H1 (cell line): ENCODE results near the gene FRZB.

ENCODE experiments used
- RFX5 ChIP-seq: IDR thresholded peaks from 2 replicates; pipeline ENCODE4 v1.6.1; 2011; ENCODE audit warnings: low read depth, low read length, improper control_type of control experiment, borderline replicate concordance
- RNF2 ChIP-seq: fragments of 200-900, 300-1000 bp; sonication (generic); IDR thresholded peaks from 2 replicates; pipeline ENCODE4 v1.7.1; 2016; ENCODE audit warnings: borderline replicate concordance, low read depth, mild to moderate bottlenecking, antibody characterized with exemption, low read length; ENCODE audit not compliant: poor library complexity, severe bottlenecking; ENCODE audit errors: missing control alignments
- TF ChIP-seq, protein P1 (sequence below), 3 experiments: IDR thresholded peaks; 1 replicate in 2 of 3; 2 replicates in 1 of 3; pipeline versions ENCODE4 v1.5.1 to v1.6.1; 2011; ENCODE audit warnings: low read length in 3 of 3, mild to moderate bottlenecking in 3 of 3, inconsistent platforms in 2 of 3, low read depth in 1 of 3, moderate library complexity in 1 of 3; ENCODE audit not compliant: insufficient read depth in 1 of 3; ENCODE audit errors: control extremely low read depth in 1 of 3

DNA sequence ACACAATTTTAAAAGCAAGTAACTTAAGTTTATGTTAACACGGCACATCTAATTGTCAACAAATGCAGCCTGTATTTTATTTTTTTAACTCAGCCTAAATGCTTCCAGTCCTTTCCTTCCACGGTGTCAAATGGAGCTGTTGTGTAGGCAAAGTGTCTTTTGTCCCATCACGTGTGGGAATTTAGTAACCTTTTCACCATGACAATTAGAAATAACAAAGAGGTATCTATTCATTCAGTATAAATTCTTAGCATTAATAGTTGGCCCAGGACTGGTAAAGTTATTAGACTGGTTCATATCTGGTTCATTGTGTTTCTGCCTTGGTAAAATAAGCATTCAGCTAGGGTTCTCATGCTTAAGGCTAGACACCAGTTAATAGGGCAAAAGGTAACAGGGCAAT, 47.9 kb downstream of the FRZB start:
- TF ChIP-seq, protein P1, sequence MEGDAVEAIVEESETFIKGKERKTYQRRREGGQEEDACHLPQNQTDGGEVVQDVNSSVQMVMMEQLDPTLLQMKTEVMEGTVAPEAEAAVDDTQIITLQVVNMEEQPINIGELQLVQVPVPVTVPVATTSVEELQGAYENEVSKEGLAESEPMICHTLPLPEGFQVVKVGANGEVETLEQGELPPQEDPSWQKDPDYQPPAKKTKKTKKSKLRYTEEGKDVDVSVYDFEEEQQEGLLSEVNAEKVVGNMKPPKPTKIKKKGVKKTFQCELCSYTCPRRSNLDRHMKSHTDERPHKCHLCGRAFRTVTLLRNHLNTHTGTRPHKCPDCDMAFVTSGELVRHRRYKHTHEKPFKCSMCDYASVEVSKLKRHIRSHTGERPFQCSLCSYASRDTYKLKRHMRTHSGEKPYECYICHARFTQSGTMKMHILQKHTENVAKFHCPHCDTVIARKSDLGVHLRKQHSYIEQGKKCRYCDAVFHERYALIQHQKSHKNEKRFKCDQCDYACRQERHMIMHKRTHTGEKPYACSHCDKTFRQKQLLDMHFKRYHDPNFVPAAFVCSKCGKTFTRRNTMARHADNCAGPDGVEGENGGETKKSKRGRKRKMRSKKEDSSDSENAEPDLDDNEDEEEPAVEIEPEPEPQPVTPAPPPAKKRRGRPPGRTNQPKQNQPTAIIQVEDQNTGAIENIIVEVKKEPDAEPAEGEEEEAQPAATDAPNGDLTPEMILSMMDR (IDR thresholded peaks at IDR 0.05; ENCODE audit: control extremely low read depth in 1 of 3, insufficient read depth in 1 of 3, low read depth in 1 of 3, low read length in 3 of 3), result no peak
- TF ChIP-seq RNF2 (no peak), RFX5 (no peak)
